Measurements from ENCODE around the gene SUDS3. TPM values are rescaled to one million over a fixed set of nuclear protein-coding genes. Genes with fewer than 3 reads are reported as not detected.

Gene SUDS3
- polyA plus RNA-seq, 1 of the 3 experiments (the other 2 are of a cell fraction): 15.0 TPM

DNA sequence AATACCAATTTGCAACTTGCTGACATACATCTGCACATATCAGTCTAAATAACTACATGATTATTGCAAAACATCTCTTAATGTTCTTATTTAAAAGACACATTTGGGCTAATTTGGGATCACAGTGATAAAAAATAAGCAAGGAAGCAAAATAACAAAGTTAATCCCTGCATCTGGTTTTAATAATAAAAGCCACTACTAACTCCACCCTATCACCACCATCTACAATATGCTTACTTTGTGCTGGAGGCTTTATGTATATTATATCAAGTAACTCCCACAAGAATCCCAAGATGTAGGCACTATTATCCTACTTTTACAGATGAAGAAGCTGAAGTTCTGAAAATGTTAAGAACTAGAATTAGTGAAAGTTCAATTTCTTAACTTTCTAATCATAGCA, 49.4 kb upstream of the SUDS3 start (continued):
- TF ChIP-seq, protein P1, sequence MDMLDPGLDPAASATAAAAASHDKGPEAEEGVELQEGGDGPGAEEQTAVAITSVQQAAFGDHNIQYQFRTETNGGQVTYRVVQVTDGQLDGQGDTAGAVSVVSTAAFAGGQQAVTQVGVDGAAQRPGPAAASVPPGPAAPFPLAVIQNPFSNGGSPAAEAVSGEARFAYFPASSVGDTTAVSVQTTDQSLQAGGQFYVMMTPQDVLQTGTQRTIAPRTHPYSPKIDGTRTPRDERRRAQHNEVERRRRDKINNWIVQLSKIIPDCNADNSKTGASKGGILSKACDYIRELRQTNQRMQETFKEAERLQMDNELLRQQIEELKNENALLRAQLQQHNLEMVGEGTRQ (IDR thresholded peaks at IDR 0.05; ENCODE audit: borderline replicate concordance, low read depth, low read length): no peak

DNA sequence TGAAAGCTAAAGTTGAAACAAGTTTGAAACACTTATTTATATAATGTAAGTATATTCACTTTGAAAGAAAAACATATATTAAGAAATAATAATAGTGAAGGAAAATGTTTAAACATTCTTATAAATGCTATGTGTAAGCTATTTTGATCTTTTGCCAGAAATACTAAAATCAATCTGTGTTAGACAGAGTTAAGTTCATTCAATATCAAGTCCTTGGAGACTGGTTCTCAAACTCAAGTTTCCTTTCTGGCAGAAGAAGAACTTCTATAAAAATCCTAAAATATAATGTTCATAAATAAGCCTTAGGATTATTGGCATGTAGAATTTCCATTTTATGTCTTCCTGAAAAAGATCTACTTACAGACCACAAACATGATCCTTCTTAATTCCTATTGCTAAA, 49.0 kb upstream of the SUDS3 start:
- Histone ChIP-seq H2AFZ (ENCODE audit: low read depth) (no peak overlapping the region), H3K9me3 (no peaks in the 10 kb centered on the region), H3K27me3 (ENCODE audit: insufficient read depth) (no peaks in the 10 kb centered on the region), H3K9ac (no peak overlapping the region), H3K36me3 (replicated peaks in 1 of 2; ENCODE audit: control insufficient read depth in 1 of 2, insufficient read depth in 2 of 2, low read length in 1 of 2) (peaks cover 0 to 9% of the 10 kb centered on the region in 2 experiments), H4K20me1 (ENCODE audit: insufficient read depth) (no peaks in the 10 kb centered on the region), H3K9me2 (no peaks in the 10 kb centered on the region), H3F3A (replicated peaks; ENCODE audit: insufficient read depth) (peaks cover 42% of the 10 kb centered on the region), H3K4me2 (peak overlapping the region; percentile 29; the same call in 1 of the 2 replicates), H3K4me1 (ENCODE audit: control insufficient read depth in 1 of 2, insufficient read depth in 2 of 2, low read depth in 1 of 2, low read length in 1 of 2) (peaks cover 37 to 50% of the 10 kb centered on the region in 2 experiments), H3K79me2 (ENCODE audit: insufficient read depth) (peaks cover 31% of the 10 kb centered on the region), H3K27ac (ENCODE audit: low read depth in 2 of 2, low read length in 1 of 2) (peak overlapping the region; percentile 36 to 77; a peak in 3 of 4 replicates), H3K4me3 (ENCODE audit: low read depth in 2 of 2, low read length in 1 of 2) (no peak overlapping the region)
- TF ChIP-seq, protein P2, sequence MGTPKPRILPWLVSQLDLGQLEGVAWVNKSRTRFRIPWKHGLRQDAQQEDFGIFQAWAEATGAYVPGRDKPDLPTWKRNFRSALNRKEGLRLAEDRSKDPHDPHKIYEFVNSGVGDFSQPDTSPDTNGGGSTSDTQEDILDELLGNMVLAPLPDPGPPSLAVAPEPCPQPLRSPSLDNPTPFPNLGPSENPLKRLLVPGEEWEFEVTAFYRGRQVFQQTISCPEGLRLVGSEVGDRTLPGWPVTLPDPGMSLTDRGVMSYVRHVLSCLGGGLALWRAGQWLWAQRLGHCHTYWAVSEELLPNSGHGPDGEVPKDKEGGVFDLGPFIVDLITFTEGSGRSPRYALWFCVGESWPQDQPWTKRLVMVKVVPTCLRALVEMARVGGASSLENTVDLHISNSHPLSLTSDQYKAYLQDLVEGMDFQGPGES (IDR thresholded peaks at IDR 0.05; ENCODE audit: low read depth, low read length): no peak
- TF ChIP-seq FOXJ3 (CRISPR knock-in tag; IDR thresholded peaks at IDR 0.05): no peak
- no peak for TF ChIP-seq EZH2phosphoT487 (IDR thresholded peaks at IDR 0.05; ENCODE audit: borderline replicate concordance, low read depth)
- TF ChIP-seq, protein P3, sequence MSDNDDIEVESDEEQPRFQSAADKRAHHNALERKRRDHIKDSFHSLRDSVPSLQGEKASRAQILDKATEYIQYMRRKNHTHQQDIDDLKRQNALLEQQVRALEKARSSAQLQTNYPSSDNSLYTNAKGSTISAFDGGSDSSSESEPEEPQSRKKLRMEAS (IDR thresholded peaks at IDR 0.05; ENCODE audit: low read depth): no peak
- no peak for TF ChIP-seq RXRA (IDR thresholded peaks at IDR 0.05; ENCODE audit: borderline replicate concordance, low read depth)
- TF ChIP-seq MEF2A (IDR thresholded peaks at IDR 0.05; ENCODE audit: borderline replicate concordance, low read depth): no peak
- no peak for TF ChIP-seq MXI1 (IDR thresholded peaks at IDR 0.05; ENCODE audit: low read depth, low read length)
- TF ChIP-seq POLR2AphosphoS5 (IDR thresholded peaks at IDR 0.05; ENCODE audit: low read depth, low read length): no peak
- no peak for TF ChIP-seq EP300 (IDR thresholded peaks at IDR 0.05; ENCODE audit: borderline replicate concordance in 1 of 2, low read depth in 1 of 2, low read length in 1 of 2)
- TF ChIP-seq YY1 (IDR thresholded peaks at IDR 0.05; ENCODE audit: low read depth): no peak
- no peak for TF ChIP-seq FOXM1 (IDR thresholded peaks at IDR 0.05; ENCODE audit: low read depth)
- TF ChIP-seq GABPA (IDR thresholded peaks at IDR 0.05; ENCODE audit: low read depth): no peak
- TF ChIP-seq RAD21 (IDR thresholded peaks at IDR 0.05; ENCODE audit: low read length): no peak
- TF ChIP-seq JUND (IDR thresholded peaks at IDR 0.05): no peak
- TF ChIP-seq ELF1 (IDR thresholded peaks at IDR 0.05): no peak
- no peak for TF ChIP-seq GATA2 (CRISPR knock-in tag; IDR thresholded peaks at IDR 0.05)
- TF ChIP-seq CHD2 (IDR thresholded peaks at IDR 0.05; ENCODE audit: low read length, partially characterized antibody): no peak
- no peak for TF ChIP-seq NRF1 (IDR thresholded peaks at IDR 0.05; ENCODE audit: low read depth, low read length)
- no peak for TF ChIP-seq TCF12 (IDR thresholded peaks at IDR 0.05)
- no peak for TF ChIP-seq RFX5 (IDR thresholded peaks at IDR 0.05; ENCODE audit: low read length)
- DNase-seq: no peak
- CTCF ChIA-PET: interaction anchor here (1.0 kb wide), 1 partner anchor 49 kb away, joined by 4 read pairs; the partner anchor contains the start of gene SUDS3
- POLR2A ChIA-PET: no interaction called here
